Renal cortical epithelial cell (primary cell): ENCODE results near the gene LINS1. TPM values are rescaled to one million over a fixed set of nuclear protein-coding genes. Genes with fewer than 3 reads are reported as not detected.
"Not testable (repeated sequence)": the region's sequence is repeated elsewhere in the genome, so short reads cannot be mapped to it uniquely, and the experiment has no call there.

Experiments
- DNase-seq: peaks from one replicate; pipeline ENCODE4 v3.0.0-alpha.2; 2011; ENCODE audit warnings: low read depth
- total RNA-seq: library from RNA; depleted of rRNA; stranded (reverse); fragments of >200 nt; gene quantifications from 2 replicates; pipeline ENCODE4 v1.2.3, GENCODE V29; 2014

Gene LINS1
- total RNA-seq, 1 donor from 2014 or later: 20.9 TPM

DNA sequence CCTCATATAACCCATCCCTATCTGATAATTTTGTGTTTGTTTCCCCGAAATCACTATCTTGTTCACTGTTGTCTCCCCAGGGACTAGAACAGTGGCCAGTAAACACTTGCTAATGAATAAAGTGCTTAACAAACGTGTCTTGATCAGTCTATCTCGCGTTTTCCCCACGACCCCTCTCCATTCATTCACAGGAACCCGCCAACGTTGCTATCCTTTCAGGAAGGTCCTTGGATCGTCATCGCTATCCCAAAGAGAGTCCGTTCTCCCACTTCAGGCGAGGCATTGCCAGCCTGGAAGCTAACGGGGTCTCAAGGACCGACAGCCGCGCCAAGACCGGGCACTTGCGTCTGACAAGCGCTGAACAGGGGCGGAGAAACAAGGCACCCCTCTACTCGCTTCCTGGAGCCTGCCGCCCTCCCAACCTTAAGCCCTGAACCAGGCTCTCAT is 344 bp downstream of the LINS1 start:
- no peak for DNase-seq

DNA sequence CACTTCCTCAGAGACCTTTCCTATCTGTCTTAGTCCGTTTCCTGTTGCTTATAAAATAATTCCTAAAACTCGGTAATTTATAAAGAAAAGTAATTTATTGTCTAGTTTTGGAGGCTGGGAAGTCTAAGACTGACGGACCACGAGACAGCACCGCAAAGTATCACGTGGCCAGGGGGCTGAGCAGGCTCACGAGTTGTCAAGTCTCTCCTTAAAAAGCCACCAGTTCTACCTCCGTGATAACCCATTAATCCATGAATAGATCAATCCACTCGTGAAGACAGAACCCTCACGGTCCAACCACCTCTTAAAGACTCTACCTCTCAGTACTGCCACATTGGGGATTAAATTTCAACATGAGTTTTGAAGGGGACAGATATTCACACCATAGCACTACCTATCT is 821 bp downstream of the LINS1 start:
- DNase-seq: peak; percentile 25

DNA sequence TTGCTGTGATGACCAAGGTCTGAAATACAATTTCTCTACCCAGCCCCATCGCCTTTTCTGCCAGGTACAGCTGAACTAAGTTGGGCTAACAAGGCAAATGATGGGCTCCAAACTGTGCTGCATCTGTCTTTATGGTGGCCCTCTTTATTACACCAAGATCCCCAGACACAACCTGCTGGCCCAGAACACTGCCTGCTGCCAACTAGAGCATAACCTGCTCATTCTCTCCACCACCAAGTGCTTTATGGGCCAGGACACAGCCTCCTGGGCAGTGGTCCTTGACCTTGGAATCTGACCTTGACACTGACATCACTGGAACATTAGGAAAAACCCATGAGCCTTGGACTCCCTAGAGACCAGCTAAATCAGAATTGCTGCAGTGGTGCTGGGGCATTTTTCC is 3.3 kb downstream of the LINS1 start:
- DNase-seq: no peak

DNA sequence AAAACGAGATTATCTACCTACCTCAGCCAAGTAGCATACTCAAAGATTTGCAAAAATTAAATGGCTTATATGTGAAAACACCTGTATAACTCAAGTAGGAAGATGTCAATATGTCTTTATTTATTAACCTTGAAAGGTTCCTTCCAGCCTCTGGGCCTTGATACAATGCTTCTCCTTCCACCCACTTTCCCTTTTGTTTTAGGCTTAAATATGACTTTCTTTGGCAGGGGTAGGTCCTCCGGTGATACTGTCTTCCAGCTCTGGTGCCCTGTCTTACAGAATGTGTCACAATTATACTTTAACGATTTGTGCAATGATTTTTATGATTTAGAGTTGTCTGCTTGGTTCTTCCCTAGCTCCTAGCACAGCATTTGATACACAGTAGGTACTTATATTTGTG is 4.1 kb downstream of the LINS1 start:
- DNase-seq: no peak

DNA sequence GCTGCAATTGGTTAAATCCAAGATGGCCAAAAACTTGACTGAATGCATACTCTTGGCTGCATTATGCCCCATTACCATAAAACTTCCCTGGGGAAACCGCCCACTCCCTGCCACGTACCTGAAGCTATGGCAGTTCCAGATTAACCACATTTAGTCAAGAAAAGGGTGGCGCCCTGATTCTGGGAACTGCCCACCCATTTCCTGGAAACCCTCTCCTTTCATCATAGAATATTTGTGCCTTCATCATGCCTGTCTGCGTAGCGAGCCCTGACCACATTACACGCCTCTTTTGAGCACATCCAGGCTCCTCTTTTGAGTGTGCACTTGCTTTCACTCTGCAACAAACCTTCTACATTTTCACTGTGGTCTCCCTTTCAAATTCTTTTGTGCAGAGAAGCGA is 5.2 kb downstream of the LINS1 start:
- DNase-seq: peak; percentile 53

DNA sequence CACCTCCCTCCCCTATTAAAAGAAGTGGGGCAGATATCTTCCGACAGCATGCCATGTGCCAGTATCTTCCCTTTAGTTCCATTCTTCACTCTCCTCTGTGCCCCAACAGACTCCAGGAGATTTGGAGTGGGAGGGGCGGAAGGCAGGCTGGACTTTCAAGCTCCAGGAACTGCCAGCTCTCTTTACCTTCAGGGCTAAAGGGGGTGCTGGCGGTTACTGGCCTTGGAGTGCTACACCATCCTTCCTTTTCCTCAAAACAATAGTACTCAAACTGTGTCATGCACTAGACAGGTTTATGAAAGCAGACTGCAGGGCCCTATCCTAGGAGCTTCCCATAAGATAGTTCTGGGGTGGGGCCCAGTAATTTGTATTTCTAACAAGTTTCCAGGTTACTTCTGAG is 6.0 kb downstream of the LINS1 start:
- no peak for DNase-seq

DNA sequence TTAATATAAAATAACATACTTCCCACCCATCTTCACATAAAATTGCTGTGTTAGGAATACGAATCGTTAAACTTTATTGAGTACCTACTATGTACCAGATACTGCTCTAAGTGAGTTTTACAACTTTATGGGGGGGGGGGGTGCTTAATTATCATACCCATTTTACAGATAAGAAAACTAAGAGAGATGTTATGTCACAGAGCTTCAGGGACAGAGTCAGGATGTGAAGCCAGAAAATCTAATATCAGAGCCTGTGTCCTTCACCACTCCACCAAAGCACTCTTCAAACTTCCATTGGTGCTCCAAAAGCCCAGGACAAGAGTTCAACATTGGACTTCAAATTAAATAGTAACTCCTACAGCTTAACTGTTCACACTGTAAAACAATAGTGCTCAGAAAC is 8.6 kb downstream of the LINS1 start:
- no peak for DNase-seq

DNA sequence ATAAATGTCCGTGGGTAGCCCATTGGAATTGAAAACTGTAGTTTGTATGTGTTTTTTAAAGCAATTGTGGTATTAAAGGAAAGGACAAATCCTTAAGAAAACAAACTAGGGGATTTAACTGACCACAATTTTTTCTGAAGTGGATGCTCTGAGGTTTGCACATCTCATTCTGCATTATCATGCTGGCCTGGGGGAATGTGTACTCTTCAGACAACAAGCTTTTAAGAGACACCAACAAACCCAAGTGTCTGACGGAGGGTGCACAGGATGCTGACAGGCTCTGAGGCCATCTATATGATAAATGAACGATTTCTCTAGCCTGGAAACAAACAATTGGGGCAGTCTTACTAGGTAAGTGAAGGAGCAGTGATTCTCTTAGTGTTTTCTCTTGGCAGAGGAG is 9.1 kb downstream of the LINS1 start:
- peak; percentile 26 for DNase-seq

DNA sequence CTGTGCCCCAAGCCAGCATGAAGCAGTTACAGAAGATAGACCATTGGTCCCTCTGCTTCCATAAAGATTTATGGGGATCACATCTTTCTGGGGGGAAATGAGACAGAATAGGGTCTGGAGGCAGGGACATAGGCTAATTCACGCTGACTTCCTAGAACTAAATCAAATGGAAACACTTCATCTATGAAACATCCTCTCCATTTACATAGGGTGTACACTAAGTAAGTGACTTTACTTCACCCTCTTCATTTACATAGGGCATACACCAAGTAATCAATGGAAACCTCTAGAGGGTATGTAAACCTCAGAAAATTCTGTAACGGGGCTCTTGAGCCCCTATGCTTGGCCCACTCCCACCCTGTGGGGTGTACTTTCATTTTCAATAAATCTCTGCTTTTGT is 10.1 kb downstream of the LINS1 start:
- no peak for DNase-seq

DNA sequence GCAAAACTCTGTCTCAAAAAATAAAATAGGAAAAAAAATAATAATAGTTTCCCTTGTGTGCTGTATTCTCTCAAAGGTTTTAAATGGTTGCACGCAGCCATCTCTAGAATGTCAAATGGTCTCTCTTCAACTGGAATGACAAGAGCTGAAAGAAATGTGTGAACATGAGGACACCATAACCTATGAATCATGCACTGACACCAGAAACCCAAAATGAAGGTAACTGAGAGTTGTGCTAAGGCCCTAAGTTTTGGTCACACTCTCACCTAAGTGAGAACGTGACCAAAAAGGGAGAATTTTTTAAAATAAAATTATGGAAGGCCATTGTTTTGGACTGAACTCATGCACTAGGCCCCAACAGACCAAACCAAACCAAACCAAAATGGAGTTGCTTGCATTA is 10.8 kb downstream of the LINS1 start:
- DNase-seq: not testable (repeated sequence)

DNA sequence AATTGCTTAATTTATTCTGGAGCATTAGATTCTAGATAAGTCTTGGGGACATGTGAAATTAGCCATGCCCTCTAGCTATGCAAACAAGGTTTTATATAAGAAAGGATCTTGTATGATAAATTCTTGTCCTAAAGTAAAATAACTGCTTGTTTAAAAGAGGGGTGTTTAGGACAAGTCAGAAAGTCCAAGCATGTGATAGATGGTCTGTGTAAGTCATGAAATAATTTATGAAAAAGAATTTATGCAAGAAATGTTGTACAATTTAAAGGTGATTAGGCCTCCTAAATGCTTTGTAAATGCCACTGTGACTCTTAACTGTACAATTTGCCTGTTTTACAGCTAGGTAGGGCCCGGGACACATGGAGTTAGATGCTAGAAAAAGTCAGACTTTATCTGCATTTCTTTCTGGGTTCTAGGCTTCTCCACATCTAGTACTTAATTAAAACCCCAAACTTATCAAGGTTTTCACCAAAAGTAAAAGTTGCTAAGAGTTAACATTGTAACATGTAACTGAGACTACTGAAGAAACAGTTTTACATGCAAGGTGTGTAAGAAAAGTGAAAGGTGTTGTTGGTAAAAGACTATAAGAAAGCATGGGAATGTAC is 13.2 kb downstream of the LINS1 start:
- no peak for DNase-seq

DNA sequence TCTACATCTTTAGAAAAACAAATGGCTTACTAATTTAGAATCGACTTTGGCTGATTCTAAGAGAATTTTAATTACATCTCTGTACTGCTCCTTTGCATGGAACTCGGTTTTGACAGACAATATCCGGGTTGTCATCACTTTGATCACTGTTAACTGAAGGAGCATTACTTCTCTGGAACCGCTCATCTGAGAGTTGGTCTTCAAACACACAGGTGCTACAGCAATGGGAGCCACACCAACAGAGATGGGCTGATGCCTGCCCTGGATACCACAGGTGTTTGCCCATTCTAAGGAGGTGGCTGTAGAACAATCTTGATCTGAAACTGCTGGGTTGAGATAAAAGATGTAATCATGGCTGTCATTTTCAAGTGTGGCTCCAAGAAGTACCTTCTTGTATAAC is 21.6 kb downstream of the LINS1 start:
- DNase-seq: no peak

DNA sequence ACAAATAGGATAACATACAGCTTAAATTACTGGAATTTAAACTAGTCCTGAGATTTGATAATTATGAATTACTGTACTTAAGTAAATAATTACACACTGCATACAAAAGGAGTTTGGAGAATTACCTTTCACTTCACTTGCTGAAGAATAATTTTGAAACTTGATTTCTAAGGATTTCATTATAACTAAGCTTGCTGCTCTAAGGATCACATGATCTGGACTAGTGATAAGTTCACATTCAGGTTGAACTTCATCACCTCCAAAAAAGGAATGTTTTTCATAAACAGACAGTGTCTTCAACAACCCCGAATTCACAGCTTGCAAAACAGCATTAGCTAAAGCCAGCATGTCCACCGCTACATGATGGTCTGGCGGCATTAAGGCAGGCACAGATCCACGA is 28.5 kb downstream of the LINS1 start:
- no peak for DNase-seq

DNA sequence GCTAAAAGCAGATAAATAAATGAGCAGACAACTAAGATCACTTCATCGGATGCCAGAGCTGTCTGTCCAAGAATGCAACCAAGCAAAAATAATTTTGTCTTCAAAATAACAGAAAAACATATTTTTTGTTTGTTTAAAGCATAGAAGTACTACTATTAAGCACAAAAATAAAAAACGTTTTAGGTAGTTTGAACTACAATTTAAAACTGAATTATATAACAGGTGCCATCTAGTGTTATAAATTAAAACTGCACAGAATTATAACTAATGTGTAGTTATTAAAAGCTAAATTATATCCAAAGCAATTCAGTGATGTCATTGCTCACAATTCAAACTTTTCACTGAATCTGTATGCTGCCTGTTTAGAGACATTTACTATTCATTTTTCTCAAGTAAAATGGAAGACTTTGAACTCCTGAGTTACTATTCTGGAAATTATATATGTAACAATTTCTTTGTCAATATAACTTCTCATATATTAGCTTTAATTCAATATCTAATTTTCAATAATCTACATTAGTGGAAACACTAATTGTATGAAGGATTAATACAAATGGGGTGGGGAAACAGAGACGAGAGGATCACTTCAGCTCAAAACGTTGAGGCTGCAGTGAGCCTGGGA is 29.5 kb downstream of the LINS1 start:
- DNase-seq: peak; percentile 27

DNA sequence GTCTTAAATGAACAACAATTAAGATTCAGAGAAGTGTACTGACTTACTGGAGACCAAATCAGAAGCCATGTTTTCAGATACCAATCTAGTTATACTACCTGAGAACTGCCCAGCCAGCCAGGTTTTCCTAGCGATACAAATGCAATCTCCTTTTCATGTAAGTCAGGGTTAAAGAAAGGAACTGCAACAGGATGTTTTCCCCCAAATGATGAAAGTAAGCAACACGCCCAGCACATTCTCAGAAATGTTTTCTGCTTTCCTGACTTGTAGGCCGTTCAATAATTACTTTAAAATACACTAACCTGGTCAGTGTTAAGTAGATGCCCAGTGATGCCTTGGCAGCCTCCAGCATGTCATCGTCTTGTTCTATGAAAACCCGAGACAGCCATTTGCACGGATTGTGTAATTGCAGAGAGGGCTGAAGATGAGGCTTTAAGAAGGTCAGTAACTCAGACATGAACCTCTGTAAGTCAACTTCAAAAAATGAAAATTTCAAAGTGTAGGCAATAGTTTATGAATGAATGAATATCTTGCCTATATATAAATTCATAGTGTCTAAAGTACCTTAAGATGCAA is 30.3 kb downstream of the LINS1 start:
- DNase-seq: no peak

DNA sequence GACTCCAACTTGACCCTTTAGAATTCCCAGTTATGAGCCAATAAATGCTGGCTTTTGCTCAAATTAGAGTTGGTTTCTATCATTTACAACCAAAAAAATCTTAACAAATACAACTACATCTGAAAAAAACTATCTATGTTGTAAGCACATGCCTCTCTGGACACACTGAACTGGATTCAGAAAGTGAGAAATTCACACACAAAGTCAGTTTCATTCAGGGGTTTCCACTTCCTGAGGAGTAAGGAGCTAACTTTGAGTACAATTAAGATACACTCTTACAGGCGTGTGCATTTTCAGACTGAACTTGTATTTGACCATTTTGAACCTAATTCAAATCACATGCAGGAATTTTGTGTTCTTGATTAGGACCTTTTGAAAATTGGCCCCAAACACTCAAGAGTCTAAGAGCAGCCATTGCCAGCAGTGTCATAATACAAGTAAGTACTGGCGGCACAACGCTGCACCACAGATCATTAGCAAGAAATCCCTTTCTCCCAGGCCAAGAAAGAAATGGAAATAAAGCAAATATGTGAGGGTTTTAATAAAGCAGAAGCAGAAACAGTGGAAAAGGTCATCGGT is 31.2 kb downstream of the LINS1 start:
- no peak for DNase-seq

DNA sequence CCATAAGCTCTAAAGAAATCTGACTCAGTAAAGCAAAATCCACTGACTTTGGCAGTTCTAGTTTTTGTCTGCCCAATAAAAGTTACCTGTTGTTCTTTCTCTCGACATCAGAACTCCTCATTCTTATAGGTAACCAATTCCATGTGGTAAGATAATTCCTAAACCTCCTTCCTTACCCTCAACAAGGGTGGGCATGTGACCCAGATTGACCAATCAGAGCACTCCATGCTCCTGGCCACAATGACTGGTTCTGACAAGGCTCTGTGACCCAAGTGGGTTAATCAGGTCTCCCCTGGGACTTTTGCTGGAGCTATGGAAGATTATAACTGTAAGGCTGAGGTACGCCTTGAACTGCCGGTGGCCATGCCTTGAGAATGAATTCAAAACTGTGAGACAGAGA is 31.7 kb downstream of the LINS1 start:
- DNase-seq: no peak

DNA sequence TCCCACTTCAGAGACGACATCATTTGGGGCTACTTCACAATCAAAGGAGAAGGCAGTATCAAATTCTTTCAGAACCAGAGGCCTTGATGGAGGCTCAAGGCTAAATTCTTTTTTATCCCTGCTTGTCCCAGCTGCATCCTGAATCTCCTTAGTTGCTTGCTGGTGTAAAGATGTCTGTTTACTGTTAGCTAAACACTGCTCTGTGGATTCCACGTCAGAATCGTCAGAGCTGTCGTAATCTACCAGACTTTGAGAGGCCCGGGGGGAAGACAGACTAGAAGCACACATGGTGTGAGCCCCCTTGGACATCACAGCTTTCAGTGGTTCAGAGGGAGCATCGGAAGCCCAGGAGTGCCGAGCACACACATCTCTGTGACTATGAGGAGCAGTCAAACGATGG is 32.6 kb downstream of the LINS1 start:
- DNase-seq: no peak

DNA sequence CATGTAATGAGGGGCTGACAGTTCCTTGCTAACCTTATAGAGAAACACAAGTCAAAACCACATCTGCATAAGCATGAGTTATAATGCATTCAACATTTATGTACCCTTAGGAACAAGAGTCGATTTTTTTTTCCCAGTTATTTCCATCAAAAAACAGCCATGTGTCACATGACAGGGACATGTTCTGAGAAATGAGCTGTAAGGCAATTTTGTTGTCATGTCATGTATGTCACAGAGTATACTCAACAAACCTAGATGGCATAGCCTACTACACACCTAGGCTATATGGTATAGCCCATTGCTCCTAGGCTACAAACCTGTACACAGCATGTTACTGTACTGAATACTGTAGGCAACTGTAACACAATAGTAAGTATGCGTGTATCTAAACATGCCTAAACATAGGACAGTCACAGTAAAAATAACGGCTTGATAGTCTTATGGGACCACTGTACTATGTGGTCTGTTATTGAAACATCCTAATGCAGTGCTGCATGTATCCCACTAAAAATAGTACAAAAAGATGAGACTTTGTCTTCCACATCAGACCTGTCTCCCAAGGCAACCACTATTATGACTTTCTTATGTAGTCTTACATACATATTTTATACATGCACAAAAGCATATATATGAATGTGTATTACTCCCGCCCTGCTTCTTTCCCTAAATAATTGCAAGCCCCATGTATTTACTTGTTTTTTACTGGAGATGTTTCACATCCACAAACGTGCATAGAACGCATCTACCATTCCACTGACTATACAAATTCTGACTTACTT is 34.9 kb downstream of the LINS1 start:
- no peak for DNase-seq

DNA sequence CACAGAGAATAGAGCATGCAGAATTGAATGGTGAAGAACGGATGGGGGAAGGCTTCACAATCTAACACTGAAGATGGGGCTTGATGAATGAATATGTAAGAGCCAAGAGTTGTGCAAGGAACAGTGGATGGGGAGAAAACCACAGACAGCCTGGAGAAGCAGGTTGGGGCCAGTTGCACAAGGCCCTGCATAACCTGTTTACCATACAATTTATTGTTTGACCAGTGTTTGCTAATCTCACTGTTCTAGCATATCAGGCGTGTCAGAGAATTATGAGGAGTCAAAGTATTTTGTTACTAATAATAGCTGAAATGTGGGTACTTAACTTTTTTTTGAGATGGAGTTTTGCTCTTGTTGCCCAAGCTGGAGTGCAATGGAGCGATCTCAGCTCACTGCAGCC is 36.4 kb downstream of the LINS1 start:
- no peak for DNase-seq

DNA sequence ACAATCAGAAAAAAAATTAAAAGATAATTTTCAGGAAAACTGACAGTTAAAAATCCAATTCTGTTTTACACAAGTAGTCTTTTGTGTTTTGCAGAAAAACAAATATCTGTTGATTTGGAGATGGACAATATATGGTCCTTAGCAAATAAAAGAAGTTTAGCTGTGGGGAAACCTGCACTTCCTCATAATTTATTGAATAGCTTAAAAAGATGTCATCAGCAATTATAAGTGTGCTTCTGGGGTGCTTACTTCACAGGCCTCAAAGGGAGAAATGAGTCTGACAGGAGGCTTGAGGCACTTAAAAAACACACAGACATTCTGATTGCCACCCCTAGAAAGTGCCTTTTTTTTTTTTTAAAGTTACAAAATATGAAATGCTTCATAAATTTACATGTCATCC is 41.7 kb downstream of the LINS1 start:
- no peak for DNase-seq

DNA sequence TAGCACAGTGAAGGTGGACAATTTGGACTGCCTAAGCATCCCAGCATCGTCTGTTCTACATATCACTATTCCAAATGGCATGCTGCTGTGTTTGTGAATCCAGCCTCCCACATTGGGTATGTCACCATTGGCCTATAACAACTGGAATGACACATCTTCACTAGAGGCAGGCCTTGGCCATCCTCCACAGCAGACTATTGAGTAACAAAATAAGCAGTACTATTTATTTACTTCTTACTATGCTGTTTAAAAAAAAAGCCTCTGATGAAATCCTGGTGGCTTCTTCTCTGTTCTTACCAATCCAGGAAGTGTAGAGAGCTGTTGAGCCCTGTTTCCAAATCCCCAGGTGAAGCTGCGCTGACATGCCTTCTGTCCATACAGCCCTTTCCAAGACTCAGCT is 42.7 kb downstream of the LINS1 start:
- peak; percentile 8 for DNase-seq
